Measurements from ENCODE around the gene XPO6.

The XPO6 gene

DNA sequence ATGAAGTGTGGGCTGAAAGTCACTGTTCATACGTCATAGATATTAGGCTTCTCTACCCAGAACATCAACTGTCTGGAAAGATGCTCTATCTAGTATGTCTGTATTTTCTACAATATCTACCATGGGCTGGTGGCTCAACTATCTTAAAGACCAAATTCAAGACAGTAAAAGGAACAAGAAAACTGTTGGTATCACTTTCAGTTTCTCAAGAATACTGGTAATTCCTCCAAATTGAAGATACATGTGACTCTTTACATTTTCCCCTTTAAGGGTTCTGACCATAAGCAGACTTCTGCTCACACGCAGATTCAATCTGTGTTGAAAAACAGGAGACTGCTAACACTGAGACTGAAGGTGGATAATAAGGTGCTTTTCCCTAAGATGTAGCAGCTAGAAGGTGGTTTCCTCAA is 24.2 kb downstream of the XPO6 start:
- intact Hi-C loops (cut with DNase I) = no loop called here
- DNase-seq = no peak

DNA sequence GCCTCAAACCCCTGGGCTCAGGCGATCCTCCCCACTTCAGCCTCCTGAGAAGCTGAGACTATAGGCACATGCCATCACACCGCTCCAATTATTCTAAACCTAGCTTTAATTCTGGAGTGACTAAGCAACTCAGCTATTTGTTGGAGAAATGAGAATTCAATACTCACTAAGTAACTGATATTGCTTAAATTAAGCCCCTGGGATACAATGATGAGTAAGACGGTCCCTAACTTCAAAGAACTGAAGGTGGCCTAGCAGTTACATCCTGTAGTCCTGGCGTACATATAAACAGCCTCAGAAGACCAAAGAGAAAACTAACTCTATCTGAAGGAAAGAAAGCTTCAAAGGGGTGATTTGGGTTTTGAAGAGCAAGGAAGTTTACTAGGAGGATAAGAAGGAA is 25.0 kb downstream of the XPO6 start:
- DNase-seq = no peak
- intact Hi-C loops (cut with DNase I) = no loop called here

DNA sequence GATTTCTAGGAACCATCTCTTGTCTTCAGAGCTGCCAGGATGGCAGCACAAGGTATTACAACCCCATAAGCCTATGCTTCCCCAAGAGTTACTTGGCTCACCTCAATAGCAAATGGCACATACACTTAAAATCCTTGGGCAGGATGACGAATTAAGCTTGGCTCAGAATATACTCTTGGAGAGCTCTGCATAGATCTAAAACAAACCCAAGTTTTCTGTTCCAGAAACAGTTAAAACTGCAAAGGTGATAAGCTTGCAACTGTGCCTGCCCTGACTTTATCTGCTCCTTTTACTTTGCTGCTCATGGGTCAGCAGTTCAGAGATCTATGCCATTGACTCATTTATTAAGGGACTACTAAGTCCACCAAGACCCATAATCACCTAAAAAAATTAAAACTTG is 26.1 kb downstream of the XPO6 start:
- intact Hi-C loops (cut with DNase I) = no loop called here
- no peak for DNase-seq

DNA sequence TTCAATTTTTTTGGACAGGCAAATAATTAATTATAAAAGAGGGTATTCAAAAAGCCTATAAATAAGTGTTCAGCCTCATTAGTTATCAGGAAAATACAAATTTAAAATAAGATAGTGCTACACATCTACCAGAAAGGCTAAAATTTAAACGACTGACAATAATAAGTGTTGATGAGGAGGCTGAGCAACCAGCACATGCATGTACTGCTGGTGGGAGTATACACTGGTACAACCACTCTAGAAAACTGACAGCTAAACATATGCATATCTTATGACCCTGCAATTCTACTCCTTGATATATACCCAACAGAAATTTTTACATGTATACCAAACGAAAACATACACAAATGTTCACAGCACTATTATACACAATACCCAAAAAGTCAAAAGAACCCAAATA is 27.1 kb downstream of the XPO6 start:
- intact Hi-C loops (cut with DNase I) = no loop called here
- DNase-seq = no peak

DNA sequence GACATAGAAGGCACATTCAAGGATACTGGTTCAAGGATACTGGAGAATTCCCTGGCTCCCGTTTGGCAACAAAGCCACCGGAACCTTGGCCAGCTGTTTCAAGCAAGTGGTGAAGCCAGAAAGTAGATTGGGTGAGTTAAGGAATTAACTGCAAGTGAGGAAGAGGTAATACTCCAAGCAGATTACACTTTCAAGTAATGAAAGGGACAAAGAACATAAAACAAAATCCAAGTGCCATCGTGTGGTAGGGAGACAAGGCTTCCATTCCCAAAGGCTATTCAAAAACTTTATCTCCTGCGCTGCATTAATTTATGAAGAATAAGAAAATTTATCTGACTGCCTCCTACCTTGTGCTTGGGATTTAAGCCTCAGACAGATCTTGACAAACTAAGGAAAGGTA is 27.8 kb downstream of the XPO6 start:
- intact Hi-C loops (cut with DNase I) = no loop called here
- DNase-seq = no peak

DNA sequence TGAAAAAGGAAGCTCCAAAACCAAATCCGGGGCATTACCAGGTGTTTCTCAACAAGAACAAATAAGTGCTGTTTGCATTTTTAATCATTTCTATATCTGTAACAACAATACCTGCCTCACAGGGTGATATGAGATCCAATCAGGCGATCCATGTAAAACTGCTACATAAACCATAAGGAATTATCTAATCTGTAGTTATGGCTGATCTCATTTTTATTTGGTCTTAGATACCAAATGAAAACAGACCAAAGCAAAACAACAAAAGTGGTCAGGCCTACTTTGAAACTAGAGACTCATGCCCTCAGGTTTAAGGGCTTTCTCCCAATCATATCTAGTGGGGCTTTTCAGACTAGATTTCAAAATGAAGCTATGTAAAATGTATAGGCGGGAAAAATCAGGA is 28.3 kb downstream of the XPO6 start:
- intact Hi-C loops (cut with DNase I) = no loop called here
- DNase-seq = no peak

DNA sequence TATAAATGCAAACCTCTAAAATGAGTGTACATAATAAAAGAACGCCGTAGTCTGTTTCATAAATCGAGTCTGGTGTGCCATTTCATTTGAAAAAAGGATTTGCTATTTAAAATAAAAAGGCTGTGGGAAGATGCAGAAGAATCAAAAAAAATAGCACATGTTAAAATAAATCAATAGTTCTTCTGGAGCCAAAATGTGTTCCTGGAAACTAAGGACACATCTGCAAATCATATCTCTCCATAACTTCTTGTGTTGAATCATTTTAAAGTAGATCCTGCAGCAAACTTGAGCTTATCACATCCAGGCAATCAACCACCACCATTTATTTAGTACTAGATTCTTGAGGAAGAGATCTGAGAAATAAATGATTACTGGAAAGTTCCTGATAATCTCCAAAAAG is 29.0 kb downstream of the XPO6 start:
- DNase-seq = no peak
- intact Hi-C loops (cut with DNase I) = no loop called here

DNA sequence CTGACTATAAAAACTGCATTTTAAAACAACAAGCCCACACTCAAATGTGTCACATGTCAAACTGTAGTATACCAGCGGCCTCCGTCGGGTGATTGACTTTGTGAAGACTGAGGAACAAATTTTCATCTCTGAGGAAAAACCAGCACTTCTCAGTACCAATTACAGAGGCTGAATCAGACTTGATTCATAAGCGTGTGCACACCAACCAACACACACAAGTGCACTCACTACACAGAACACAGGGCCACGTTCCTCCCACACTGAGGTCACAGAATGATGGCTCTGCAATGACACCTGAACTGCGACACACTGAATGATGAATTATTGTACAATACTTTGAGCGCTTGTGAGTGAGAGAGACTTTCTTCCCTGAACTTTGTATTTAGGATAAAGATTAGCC is 29.6 kb downstream of the XPO6 start:
- intact Hi-C loops (cut with DNase I) = no loop called here
- no peak for DNase-seq

DNA sequence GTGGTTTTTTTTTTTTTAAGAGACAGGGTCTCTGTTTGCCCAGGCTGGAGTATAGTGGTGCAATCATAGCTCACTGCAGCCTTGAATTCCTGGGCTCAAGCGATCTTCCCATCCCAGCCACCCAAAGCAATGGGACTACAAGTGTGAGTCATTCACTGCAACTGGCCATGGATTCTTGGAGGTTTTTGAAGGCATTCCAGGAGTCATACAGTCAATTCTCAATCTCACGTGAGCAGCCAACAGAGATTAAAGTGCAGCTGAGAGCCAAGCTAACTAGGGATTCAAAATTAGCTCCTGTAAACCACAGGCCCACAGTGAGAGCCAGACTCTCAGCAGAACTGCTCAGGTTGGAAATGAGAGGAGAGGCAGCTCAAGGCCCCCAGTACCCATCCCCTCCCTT is 30.2 kb downstream of the XPO6 start:
- intact Hi-C loops (cut with DNase I) = no loop called here
- no peak for DNase-seq

DNA sequence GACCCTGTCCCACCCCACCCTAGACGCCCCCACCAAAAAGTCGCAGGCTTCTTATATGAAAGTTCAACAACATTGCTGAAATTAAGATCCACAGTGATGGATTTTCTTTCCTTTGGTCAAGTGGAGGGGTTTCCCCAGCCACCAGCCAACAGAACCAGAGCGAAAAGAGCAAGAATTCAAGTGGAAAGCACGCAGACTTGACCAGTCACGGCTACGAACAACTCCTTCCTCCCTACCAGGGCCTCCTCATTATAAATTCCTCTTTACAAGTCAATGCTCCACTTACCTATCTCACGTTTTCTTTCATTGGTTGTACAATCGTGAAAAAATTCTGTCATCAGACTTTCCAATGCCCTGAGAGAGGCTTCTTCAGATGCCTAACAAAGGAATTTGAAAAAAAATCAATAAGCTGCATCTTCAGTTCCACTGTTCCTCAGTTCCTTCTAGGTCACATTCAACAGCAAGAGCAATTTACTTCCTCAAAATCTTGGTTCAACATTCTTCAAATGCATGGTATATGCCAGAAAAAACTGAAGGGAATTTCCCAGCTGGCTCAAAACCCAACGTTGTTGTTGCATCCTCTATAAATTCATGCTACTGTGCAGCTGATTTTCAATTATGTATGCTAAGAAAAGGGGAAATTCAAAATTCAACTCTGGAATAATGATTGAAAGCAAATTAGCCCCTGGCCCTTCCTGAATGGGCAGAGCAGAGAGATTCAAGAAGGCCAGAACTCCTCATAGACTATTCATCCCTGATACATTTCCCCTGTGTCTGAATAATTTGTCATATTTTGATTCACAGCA is 30.9 kb downstream of the XPO6 start:
- intact Hi-C loops (cut with DNase I) = no loop called here

DNA sequence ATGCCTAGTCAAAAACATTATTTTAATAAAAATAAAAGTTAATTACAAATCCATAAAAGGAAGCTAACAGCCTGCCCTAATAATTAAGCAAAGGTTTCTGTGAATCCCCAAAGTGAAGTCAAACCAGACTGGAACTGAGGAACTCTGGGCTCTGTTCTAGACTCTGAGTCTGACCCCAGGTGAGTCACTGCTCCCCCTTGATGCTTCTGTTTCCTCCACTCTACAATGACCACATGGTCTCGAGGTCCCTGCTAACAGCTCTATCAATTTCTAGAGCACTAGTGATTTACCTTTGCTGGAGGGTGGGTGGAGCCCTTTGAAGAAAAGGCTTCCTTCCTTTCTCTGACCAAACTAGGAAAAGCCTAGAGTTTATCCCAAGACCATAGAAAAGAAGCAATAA is 32.4 kb downstream of the XPO6 start:
- intact Hi-C loops (cut with DNase I) = no loop called here
- DNase-seq = no peak

More for the DNA sequence above, 30.9 kb downstream of the XPO6 start:
- no peak for DNase-seq

DNA sequence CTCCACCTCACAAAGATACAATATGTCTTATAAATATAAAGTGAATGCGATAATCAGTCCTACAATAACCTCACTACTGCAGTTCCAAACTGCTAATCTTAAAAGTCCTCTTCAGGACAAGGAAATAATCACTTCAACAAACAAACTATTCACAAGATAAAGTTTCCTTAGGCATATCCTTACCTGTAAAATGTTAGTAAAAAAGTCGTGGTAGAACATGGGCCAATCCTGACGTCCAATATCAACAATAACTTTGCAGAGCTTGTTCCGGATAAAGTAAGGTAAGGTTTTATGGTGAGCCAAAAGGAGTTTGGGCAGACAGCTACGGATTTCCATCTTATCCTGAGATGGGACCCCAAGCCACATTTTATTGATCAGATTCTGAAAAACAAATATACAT is 36.0 kb downstream of the XPO6 start:
- intact Hi-C loops (cut with DNase I) = no loop called here
- no peak for DNase-seq

DNA sequence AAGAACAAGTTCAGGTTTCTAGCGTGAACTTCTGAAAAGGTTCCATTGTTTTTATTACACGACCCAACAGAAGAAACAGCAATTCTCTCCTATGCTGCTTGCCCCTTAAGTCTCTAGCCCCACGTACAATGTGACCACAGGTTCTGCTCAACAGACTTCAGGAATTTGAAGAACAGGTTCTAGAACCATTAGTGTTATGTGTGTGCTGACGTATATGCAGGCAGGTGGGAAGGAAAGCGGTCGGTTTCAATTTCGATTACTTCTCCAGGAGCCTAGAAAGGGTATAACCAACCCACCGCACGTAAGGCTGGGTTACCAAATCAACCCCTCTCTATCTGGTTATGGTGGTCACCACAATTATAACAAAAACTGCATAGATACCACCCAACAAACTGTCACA is 39.4 kb downstream of the XPO6 start:
- no peak for DNase-seq
- intact Hi-C loops (cut with DNase I) = no loop called here

DNA sequence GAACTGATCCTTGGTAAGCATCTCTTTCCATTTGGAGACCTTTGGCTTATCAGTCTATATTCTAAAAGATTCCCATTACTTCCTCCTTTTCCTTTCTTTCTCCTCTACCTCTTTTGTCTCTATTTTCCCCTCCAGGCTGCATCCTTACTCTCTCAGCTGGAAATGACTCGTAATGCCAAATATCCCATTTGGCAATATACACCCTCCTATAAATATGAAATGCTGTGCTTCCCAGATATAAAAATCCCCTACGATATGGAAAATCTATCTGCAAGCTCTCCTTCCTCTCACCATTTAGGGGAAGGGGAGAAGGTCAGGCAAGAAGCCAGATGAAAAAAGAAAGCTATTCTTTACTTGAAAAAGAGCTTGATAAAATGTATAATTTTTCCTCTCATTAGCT is 39.9 kb downstream of the XPO6 start:
- intact Hi-C loops (cut with DNase I) = no loop called here
- DNase-seq = no peak

DNA sequence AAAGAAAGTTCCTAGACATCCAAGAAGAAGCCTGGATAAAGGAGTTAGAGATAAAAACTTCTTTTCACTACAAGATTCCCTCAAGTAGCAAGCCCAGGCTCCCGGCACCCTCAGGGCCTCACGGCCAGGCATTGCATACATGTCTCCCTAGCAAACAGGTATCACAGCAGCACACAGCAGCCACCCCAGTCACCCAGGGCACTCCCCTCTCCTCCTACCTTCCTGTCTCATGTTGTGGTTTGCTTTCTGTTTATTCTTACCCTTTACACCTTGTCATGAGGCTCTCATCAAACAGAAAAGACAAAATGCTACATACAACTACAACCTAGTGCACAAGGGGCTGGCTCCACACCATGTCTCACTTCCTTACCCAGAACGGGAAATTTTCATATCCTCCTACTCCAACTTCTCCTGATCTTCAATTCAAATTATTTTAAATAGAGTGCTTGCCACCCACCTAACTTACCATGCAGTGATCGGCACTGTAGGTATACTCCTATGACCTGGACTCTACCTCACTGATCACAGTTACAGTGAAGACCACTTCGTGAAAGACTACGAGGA is 42.7 kb downstream of the XPO6 start:
- intact Hi-C loops (cut with DNase I) = no loop called here
- no peak for DNase-seq

DNA sequence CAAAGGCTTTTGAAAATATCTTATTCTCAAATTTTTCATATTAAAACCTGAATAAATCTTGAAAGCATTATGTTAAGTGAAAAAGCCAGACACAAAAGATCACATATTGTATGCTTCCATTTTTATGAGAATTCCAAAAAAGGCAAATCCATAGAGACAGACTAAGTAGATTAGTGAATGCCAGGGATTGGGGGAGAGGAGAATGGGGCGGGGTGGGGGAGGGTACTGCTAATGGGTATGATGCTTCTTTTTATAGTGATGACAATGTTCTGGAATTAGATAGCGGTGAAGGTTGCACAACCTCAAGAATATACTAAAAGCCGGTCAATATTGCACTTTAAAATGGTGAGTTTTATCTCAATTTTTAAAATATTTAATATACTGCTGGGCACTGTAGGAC is 44.0 kb downstream of the XPO6 start:
- intact Hi-C loops (cut with DNase I) = no loop called here
- DNase-seq = no peak

DNA sequence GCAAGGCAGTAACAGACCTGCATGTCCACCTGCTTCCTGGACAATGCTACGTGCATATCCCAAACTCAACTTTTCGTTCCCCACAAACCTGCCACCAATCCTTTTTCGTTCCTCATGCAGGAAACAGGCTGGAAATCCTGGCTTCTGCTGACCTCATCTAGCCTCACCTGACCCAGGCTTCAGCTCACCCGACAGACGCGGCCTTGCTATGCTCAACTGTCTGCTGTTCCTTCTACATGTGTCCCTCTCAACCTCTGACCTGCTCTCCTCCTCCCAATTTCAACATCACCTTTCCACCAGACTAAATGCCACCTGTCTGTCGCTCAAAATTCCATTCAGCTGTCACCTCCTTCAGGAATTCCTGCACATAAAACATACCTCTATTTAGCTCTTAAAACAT is 44.5 kb downstream of the XPO6 start:
- DNase-seq = no peak
- intact Hi-C loops (cut with DNase I) = no loop called here

DNA sequence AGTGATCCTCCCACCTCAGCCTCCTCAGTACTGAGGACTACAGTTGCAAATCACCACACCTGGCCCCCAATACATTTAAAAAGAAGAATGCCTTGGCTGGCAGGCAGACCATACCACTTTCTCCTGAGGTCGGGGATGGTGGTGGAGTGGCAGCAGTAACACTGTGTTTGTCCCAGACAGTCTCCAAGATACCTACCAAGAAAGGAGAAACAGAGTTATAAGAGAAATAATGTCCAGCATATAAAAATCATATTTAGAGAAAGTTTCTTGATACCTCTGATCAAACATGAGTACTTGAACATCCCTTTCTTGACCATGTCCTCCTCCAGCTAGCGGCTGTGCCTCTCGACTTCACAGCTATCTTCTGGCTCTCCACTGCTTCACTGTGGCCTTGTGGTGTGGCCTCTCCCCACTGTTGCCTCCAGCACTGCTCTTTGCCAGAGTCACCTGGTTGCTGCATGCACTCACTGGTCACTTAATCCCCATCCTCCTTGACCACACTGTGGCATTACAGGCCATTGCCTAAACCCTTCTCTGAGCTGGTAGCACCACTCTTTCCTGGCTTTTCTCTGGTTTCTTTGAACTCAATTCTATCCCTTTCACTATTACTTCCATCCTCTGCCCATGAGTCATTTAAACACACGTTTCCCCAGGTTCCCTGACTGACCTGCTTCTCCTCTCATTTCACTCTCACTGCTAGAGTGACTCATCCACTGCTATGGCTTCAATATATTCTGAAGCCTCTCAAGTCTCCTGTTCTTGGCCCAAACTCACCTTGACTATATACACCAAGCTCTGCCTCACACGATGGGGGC is 45.2 kb downstream of the XPO6 start:
- DNase-seq = no peak
- intact Hi-C loops (cut with DNase I) = no loop called here

DNA sequence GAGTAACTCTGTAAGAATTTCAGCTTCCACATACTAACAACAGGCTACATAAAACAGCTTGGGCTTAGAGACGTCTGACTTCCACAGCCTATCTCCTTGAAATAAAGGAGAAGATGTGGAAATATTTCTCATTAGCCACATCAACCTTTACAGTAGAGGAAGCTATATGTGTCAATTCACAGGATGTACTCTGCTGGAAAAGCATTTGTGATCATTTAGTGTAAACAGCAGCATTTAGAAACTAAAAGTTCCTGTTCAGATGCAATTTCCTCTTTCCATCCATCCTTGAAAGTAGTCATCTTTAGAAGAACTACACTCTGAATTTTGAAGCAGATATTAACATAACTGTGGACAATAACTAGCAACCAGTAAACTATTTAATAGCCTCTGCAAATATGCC is 46.2 kb downstream of the XPO6 start:
- DNase-seq = no peak
- intact Hi-C loops (cut with DNase I) = no loop called here

DNA sequence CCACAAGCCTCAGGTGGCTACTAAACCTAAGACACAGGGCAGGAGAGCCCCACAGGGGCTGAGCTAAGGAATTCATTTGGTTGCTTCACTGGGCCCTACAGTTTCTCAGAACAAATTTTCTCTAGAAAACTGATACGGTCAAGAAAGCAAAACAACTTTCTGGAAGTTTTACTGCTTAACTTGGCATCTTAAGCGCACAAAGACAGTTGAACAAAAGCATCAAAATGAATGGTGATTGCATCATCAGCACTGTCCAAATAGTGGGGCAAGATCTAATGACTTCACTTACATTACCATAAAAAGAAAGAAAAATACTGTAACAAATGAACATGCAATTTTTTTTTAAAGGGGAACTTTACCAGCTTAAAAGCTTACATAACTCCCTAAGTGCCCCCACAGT is 47.6 kb downstream of the XPO6 start:
- intact Hi-C loops (cut with DNase I) = no loop called here
- DNase-seq = no peak

DNA sequence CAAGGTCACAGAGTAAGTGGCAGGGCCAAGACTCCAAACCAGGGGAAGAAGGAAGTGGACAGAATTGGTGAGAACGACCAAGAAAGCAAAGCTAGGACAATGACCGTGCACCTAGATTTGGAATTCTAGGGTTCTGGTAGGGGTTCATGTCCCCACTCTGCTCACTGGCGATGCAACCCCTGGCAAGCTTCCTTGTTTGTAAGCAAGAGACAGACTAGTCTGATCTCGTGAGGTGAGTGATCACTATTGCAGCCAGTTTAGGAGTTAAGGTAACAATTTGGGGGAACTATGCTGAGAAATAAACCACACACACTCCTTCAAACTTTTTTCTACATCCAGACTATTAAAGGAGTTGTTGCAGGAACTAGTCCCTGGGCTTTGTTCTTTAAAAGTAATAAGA is 48.1 kb downstream of the XPO6 start:
- DNase-seq = no peak
- intact Hi-C loops (cut with DNase I) = no loop called here

DNA sequence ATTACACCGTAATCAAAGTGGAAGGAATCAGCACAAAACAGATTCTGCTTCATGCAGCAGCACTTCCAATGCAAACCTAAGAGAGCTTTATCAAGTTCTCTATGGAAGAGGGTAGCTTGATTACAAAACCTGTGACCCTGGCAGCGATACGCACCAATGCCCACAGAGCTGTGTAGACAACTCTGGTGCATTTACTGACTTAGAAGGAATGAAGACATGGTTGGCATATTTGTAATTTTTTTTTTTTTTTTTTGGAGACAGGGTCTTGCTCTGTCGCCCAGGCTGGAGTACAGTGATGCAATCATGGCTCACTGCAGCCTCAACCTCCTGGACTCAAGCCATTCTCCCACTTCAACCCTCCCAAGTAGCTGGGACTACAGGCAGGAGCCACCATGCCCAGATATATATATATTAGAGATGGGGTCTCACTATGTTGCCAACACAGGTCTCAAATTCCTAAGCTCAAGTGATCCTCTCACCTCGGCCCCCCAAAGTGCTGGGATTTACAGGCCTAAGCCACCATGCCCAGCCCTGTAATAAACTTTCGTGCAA is 49.4 kb downstream of the XPO6 start:
- intact Hi-C loops (cut with DNase I) = no loop called here
- no peak for DNase-seq
